Cardiac septum (tissue), 1 donor: ENCODE results near the gene SIK3. TPM values are rescaled to one million over a fixed set of nuclear protein-coding genes. Genes with fewer than 3 reads are reported as not detected.

Source experiments
- DNase-seq: peaks from one replicate; pipeline ENCODE4 v3.0.0-alpha.2; 2020; ENCODE audit warnings: low spot score
- intact Hi-C: fragments of 100-400 bp; cut with DNase I; formaldehyde crosslinking; loops from one replicate; pipeline ENCODE4 v1.14.0; 2022
- total RNA-seq: library from RNA; stranded (reverse); fragmentation: NEBNext Ultra II Directional; extraction: Animal tissue kit (Norgen Biotek cat#: 25700); gene quantifications from one replicate; pipeline ENCODE4 v1.2.1, GENCODE V29; 2021
- donor health status: DM: no; HTN: no; CAD: no.

SIK3 gene
- total RNA-seq, 1 donor from 2014 or later, result 47.4 TPM

GRCh38 chr11:116951762-116952161 lies 146.5 kb downstream of the SIK3 start:
- DNase-seq, result no peak
- intact Hi-C loops, result no loop called here

GRCh38 chr11:116950210-116950609 lies 148.0 kb downstream of the SIK3 start:
- no peak for DNase-seq
- intact Hi-C loops, result no loop called here

- intact Hi-C loops, result no loop called here
- no peak for DNase-seq
Observed at GRCh38 chr11:116948391-116948790, 149.8 kb downstream of the SIK3 start.

- intact Hi-C loops, result no loop called here
Observed at GRCh38 chr11:116946414-116946813, 151.8 kb downstream of the SIK3 start.

GRCh38 chr11:116939499-116939898 lies 158.7 kb downstream of the SIK3 start:
- DNase-seq, result no peak
- intact Hi-C loops, result no loop called here

More at GRCh38 chr11:116946414-116946813, 151.8 kb downstream of the SIK3 start:
- DNase-seq, result no peak

GRCh38 chr11:116938471-116939070 lies 159.7 kb downstream of the SIK3 start:
- intact Hi-C loops, result no loop called here
- DNase-seq, result no peak

GRCh38 chr11:116936754-116937446 lies 161.3 kb downstream of the SIK3 start:
- intact Hi-C loops, result no loop called here

GRCh38 chr11:116935514-116935913 lies 162.7 kb downstream of the SIK3 start:
- DNase-seq, result no peak
- intact Hi-C loops, result no loop called here

More at GRCh38 chr11:116936754-116937446, 161.3 kb downstream of the SIK3 start:
- DNase-seq, result no peak

GRCh38 chr11:116935089-116935488 lies 163.1 kb downstream of the SIK3 start:
- no peak for DNase-seq
- intact Hi-C loops, result no loop called here

GRCh38 chr11:116933961-116934360 lies 164.3 kb downstream of the SIK3 start:
- intact Hi-C loops, result no loop called here
- no peak for DNase-seq

GRCh38 chr11:116932181-116932580 lies 166.0 kb downstream of the SIK3 start:
- no peak for DNase-seq
- intact Hi-C loops, result no loop called here

- DNase-seq, result no peak
- intact Hi-C loops, result no loop called here
Observed at GRCh38 chr11:116931206-116931953, 166.8 kb downstream of the SIK3 start.

- no peak for DNase-seq
- intact Hi-C loops, result no loop called here
Observed at GRCh38 chr11:116930586-116930985, 167.6 kb downstream of the SIK3 start.

GRCh38 chr11:116930177-116930576 lies 168.1 kb downstream of the SIK3 start:
- intact Hi-C loops, result no loop called here
- DNase-seq, result no peak

- DNase-seq, result no peak
- intact Hi-C loops, result no loop called here
Observed at GRCh38 chr11:116929414-116930090, 168.7 kb downstream of the SIK3 start.

GRCh38 chr11:116928845-116929244 lies 169.4 kb downstream of the SIK3 start:
- DNase-seq, result no peak
- intact Hi-C loops, result no loop called here

GRCh38 chr11:116928102-116928777 lies 170.0 kb downstream of the SIK3 start:
- intact Hi-C loops, result no loop called here
- no peak for DNase-seq

- intact Hi-C loops, result no loop called here
- no peak for DNase-seq
Observed at GRCh38 chr11:116927163-116927974, 170.9 kb downstream of the SIK3 start.

- intact Hi-C loops, result no loop called here
- no peak for DNase-seq
Observed at GRCh38 chr11:116925050-116925449, 173.2 kb downstream of the SIK3 start.
